C1 segment of cervical spinal cord (tissue), 14 donors: ENCODE data around the gene PDE8B.
"Not testable (repeated sequence)": the region's sequence is repeated elsewhere in the genome, so short reads cannot be mapped to it uniquely, and the experiment has no call there.

ENCODE experiments used
- DNase-seq, 14 donors: peaks; one replicate each; lab custom pipeline; 2025; lab: John Stamatoyannopoulos, UW

Gene PDE8B

DNA sequence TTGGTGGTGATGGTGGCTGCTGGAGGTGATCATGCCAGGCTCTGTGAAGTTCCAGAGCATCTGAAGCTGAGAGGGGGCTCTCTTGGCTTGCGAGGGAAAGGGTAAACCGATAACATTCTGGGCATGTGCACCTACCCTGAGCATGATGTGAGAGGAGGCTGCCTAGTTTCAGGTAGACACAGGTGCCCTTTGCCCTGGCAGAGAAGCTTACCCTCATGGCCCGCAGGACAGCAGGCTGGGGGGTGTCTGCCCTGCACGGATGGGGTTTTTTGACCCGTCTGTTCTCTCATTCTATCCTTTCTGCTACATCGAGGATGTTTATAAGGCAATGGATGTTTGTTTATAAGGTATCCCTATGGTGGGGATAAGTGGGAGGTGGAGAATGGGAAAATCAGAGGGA, 148.8 kb downstream of the PDE8B start:
- DNase-seq, result no peak

DNA sequence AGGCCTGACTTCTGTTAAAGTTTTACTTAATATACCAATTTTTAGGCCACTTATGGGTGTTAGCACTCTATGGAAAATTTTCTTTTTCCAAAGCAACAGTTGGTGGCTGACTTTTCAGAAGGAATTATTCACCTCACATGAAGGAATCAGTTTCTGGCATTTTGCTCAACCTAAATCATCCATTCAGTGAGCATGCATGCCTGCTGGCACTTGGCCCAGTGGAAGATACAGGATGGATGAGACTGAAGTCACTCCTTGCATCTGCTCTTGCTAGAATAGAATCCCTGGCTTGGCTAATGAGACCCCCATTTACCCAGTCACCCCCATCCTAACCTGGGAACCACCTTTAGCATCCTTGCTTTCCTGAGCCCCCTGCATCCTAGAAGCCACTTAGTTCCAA, 149.9 kb downstream of the PDE8B start:
- DNase-seq, result no peak

DNA sequence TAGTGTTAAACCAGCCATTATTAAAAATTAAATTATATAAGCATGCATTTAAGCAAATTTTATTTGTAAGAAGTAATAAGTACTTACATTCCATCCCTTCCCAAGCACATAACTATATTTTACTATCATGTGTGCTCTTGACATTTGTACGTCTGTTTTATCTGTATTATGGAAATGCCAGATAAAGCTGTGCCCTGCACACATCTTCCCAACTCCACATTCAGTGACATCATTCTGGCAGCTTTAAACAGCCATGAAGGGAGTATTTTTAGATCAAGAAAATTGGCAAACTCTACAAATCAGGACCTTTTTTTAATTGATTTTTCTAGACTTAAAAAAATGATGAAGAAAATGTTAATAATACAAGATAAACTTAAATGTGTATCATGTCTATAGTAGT, 150.5 kb downstream of the PDE8B start:
- no peak for DNase-seq

DNA sequence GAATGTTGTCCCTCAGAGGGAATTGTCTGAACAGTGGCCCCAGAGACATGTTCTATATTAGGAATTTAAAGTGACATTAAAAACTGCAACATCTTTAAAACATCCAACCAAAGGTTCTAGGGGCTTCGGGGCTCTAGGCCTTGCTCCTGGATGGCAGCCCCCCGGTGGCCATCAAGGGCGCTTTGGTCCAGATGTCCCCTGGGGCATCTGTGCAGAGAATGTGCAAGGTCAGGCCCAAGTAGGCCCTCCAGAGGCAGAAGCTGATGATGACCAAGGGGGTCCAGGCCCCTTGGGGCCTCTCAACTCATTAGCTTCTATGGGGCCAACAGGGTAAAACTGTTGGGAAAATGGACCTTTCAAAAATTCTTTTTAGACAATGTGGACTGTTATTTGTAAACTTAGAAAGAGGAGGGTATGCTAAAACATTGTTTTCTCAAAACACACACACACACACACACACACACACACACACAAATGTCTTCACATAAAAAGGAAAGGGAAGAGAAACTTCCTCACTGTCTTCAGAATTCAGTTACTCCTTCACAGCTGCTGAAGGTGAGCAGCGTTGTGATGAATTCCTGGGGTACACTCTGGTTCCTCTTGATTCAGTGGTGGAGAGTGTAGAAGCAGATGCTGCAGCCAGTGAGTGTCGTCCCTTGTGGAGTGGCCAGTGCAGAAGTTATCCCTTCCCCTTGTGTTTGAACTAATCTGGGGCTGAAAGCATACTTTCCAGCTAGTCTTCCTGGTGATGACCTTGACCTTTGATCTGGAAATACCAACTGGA, 156.4 kb downstream of the PDE8B start:
- no peak for DNase-seq

DNA sequence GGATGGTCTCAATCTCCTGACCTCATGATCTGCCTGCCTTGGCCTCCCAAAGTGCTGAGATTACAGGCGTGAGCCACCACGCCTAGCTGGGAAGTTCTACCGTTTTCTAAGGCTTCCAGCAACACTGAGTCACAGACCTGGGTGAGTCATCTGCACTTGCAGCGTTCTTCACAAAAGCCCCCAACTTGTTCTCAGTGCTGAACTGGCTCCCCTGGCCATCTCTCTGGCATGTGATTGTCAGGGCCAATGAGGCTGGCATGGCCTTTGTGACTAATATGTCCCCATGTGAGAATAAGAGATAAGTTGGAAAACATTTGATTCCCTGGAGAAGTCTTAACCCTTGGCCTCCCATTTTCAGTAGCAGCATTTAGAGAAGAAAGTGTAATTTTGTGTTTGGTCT, 157.3 kb downstream of the PDE8B start:
- peak in 1 of 14 donors; percentile 27 for DNase-seq

DNA sequence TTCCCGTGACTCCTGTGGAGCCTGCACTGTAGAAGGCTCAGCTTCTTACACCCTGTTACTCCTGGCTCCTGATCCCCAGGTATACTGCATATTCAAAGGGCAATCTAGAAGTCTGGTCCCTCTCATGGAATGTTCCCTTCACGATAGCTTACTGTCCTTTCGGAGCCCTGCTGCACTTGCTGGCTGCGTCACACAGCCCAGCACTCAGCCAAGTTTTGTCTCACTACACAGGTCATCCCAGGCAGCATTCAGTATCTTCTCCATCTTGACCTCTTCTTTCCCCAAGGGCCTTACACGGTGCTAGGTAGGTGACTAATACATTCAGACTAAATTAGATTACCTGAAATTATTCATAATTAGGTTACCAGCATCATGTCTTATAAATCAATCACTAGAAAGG, 157.9 kb downstream of the PDE8B start:
- no peak for DNase-seq

DNA sequence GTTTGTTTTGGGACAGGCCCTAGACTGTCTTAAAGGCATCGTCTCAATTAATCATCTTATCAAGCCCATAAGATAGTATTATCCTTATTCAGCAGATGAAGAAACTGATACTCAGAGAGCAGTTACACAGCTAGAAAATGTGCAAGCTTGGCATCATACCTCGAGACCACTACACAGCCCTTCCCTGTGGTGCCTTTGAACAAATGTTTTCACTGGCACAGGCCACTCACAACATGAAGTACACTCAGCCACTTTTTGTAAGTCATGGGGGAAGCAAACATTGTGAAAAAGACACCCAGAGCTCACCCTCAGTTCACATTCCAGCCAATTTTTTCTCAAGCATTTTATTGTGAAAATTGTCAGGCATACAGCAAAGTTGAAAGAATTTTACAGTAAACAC, 159.1 kb downstream of the PDE8B start:
- DNase-seq, result no peak

DNA sequence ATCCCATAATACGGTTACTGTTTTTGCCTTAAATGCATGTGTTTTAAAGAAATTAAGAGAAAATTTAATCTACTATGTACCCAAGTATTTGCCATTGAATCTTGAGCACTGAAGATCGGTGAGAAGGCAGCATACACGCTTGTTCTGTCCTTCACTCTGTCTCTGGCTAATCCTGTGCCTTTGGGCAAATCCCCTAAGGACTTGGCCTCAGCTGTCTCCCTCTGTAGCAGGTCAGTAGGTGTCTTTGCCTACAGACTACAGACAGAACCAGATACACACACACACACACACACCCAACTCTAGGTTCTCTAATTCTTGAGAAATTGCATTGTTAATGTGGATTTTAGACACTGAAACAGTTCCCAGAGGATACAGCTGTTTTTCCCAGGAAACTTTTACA, 164.2 kb downstream of the PDE8B start:
- DNase-seq, result no peak

DNA sequence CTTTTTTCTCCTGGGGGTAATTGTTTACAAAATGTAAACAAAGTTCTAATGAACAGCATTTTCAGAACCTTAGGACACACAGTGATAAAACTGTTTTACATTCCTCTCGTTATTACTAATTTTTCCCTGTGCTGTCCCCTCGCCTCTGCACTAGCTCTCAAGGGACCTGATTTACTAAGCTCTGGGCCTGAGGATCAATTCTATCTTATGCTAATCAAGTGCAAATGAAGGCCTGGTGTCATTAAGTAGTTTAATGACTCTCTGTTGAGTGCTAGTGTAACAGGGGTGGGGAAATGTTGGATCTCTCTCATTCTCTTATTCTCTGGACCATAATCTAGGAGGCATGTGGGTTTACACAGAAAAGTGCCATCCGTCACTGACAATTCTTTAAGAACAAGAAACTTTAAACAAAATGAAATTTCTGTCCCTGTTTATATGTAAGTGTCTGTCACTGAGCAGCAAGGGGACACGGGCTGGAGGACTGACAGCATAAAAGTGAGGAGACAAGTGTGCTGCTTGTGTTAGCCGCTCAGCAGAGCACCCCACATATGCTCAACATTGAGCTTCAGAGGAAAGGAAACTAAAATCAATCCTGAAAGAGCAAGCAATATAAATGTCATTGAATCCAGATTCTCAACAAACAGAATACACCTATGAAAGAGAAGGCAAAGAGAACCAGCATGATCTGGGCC, 166.3 kb downstream of the PDE8B start:
- DNase-seq, result no peak

DNA sequence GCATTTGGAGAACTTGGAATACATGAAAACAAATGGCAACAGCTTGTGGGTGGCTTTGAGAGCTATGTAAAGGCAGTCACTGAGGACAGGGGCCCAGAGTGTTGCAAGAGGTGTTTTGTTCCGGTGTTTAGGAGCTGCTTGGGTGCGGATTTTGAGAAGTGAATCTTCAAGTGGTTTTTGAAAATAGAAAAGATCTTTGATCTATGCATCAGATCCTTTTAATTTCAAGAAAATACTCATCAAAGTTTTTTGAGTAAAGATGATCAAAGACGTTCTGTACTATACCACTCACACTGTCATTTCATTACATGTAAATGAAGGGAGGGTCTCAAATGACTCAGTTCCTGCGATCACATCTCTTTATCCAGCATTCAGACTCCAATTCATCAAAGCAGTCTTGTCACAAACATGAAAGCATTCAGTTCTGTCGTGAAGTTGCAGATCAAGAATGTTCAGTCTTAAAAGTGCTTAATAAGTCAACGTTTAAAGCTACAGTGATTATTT, 169.1 kb downstream of the PDE8B start:
- DNase-seq, result no peak

DNA sequence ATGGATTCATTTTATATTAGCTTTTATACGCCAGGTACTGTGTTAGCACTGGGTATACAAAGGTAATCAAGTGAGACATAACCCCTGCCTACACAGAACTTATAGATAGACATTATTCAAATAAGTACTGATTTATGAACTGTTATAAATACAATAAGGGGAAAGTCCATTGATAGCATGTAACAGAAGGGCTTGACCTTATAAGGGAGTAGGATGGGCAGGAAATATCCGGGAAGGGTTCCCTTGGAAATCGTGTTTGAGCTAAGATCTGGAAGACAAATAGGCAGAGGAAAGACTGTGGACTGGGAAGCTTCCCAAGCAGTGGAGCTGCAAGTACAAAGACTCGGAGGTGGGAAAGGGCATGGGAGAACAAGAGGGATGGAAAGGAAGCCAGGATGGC, 170.2 kb downstream of the PDE8B start:
- no peak for DNase-seq

DNA sequence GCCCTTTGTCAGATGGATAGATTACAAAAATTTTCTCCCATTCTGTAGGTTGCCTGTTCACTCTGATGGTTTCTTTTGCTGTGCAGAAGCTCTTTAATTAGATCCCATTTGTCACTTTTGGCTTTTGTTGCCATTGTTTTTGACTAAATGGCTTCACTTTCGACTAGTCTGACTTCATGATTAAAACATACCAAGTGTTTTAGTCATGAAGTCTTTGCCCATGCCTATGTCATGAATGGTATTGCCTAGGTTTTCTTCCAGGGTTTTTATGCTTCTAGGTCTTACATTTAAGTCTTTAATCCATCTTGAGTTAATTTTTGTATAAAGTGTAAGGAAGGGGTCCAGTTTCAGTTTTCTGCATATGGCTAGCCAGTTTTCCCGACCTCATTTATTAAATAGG, 172.9 kb downstream of the PDE8B start:
- DNase-seq, result not testable (repeated sequence)

DNA sequence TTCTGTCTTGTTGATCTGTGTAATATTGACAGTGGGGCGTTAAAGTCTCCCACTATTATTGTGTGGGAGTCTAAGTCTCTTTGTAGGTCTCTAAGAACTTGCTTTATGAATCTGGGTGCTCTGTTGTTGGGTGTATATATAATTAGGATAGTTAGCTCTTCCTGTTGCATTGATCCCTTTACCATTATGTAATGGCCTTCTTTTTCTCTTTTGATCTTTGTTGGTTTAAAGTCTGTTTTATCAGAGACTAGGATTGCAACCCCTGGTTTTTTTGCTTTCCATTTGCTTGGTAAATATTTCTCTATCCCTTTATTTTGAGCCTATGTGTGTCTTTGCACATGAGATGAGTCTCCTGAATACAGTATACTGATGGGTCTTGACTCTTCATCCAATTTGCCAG, 175.9 kb downstream of the PDE8B start:
- DNase-seq, result not testable (repeated sequence)

DNA sequence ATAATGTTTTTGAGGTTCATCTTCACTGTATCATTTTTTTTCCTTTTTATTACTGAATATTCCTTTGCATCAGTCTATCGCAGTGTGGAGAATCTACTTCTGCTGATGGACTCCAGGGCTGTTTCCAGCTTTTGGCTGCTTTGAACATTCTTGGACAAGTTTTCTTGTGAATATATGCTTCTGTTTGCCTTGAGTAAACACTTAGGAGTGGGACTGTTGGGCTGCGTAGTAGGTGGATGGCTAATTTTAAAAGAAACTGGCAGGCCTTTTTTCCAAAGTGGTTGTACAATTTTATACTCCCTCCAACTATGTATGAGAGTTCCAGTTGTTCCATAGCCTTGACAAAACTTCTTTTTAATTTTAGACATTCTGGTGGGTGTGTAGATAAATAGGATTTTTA, 179.3 kb downstream of the PDE8B start:
- no peak for DNase-seq

DNA sequence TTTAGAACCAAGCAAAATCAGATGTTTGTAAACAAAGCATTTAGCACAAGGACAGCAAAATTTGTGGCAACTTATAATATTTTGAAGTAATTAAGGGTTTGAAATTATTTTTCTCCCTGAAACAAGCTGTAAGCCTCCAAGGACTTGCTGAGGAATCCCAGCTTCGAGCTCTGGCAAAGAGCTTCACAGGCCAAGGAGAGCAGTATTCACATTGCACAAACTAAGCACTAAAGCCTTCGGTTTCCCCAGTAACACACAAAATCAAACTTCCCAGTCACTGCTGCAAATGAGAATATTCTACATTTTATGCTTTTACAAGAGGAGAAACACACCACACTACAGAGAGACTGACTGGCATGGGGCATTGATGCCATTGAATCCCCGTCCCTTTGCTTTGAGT, 179.7 kb downstream of the PDE8B start:
- no peak for DNase-seq

DNA sequence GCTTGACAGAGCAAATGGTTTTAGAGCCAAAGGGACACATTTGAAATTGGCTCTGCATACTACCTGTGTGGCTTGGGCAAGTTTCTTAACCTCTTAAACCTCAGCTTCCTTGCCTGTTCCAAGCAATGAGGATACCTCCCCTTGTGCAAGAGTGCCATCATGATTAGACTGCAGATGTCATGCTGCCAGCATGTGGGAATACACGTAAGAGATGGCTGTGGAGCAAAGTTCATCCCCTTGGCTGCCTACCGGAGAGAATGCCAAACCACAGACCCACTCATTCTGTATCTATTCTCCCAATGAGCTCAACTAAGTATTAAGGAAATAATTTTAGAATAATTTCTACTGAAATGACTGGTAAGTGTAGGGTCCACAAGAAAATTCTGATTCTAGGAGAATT, 180.3 kb downstream of the PDE8B start:
- peak in 1 of 14 donors; percentile 38 for DNase-seq

DNA sequence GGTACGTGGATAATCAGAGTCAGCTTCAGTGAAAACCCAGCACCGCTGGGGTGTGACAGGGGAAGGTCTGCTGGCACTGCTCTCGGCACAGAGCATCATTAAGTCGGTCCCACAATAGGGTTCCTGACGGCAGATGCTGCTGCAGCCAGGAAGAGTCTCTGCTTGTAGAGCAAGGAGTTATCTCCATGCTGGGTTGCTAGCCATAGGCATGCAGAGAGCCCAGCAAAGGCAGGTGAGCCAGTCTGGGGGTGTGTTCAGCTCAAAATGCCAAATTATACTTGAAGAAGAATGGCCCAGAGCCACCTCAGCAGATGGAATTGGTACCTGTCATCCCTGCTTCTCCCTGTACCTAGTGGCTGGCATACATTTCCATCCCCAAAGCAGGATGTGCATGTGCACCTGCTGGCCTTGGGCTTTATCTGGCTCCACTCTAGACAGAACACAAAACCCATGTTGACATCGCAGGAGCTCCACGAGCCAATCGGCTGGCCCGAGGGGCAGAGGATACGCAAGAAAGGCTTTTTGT, 180.8 kb downstream of the PDE8B start:
- DNase-seq, result peak in 2 of 14 donors; percentile 26 to 90

DNA sequence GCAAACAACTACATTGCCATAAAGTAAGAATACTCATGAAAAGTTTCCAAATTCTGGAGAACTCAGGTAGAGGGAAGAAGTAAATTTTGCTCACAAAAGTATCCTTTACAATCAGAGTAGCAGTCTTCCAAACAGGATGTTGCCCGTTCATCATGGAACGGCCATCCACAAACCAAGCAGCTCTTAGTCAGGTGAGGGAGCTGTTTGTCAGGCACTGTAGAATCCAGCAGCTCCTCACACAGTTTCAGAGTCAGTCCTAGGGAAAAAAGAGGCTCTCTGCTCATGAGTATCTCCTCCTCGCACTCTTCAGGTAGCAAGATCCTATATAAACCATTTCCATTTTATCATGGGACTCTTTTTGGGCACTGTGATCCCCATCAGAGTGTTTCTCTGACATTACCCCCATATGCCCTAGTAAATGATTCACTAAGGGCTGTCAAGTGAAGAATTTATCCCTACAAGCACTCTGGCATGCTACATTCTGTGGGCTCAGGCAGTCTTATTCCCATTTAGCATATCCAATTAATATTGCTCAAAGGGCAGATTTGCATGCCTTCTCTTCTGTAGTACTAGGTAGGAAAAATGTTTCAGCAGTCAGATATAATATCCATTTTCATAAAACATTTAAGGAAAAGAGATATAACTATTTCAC, 183.7 kb downstream of the PDE8B start:
- DNase-seq, result no peak

DNA sequence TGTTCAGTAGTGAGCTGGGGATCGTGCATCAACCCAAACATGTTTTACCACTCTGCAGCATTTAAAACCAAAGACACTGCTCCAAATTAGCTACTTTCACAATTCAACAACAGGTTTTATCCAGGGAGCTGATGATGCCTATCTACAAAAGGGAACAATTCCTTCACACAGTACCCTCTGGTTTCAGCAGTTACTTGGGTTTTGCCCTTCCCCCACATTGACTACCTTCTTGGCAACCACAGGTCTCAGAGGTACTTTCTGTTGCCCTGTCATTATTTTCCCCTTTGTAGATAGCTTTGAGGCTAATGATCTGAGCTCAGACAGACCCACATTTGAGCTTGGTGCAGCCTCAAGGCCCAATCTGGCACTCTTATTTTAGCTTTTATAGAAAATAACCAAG, 185.5 kb downstream of the PDE8B start:
- no peak for DNase-seq

DNA sequence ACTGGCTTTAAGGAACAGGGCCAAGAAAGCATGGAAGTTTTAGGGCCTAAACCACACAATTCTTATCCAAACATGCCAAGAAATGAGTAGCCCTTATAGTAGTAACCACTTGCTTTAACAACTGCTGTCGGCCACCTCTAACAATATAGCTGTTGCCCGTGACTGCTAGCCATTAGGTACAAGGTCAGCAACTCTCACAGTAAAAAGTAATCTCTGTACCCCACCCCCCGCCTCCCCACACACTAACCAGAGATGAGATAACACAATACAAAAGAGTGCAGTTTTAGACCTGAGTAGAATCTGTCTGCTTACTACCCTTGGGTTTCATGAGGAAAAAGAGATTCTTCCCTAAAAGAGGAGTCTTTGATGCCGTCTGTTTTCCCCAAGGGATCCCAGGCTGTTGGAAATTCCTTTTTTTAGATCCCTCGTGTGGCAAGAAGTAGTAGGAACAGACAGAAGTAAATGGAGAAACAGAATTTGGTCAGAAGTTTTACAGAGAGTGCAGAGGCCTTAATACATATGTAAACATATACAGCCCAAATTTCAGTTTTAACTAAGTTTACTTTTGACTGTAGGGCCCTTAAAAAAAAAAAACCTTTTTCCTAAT, 187.3 kb downstream of the PDE8B start:
- no peak for DNase-seq

DNA sequence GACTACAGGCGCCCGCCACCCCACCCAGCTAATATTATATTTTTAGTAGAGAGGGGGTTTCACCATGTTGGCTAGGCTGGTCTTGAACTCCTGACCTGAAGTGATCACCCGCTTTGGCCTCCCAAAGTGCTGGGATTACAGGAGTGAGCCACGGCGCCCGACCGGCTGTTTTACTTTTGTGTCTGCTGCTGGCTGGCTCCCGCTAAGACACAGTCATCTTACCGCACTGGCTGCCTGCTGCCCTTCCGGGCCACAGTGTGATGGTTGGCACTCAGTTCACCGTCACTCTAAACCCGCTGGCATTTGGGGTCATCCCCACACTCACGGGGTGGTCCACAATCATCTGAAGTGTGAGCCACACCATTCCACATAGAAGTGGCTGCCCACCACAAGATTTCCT, 188.0 kb downstream of the PDE8B start:
- no peak for DNase-seq

DNA sequence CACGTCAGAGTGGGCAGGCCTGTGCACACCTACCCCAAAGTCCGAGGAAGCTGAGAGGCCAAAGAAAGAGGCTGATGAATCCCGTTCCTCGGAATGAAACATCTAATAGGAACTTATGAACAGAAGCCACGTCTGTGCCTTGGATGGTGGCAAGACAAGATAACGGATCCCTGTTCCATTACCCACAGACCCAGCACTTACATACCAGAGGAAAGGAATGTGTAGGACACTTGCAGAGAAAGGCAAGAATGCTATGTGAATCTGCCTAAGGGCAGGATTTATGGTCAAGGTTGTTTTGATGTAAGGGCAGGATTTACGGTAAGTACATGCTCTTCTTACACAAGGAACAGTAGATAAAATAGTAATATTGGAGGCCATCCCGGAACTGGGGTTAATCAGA, 188.4 kb downstream of the PDE8B start:
- no peak for DNase-seq
